Measurements from ENCODE around the gene B4GALNT3. TPM values are rescaled to one million over a fixed set of nuclear protein-coding genes. Genes with fewer than 3 reads are reported as not detected.

B4GALNT3 gene
- total and polyA plus RNA-seq, 2 experiments from 2014 or later, result 2.8 to 15.8 TPM

GRCh38 chr12:508145-508544, 48.4 kb downstream of the B4GALNT3 start:
- Histone ChIP-seq H3K36me3 (ENCODE audit: insufficient read depth) (no peaks in the 10 kb centered on the region), H3K27ac (ENCODE audit: low read depth) (no peak overlapping the region), H3K27me3 (ENCODE audit: insufficient read depth) (no peaks in the 10 kb centered on the region), H3F3A (replicated peaks; ENCODE audit: low read depth) (no peaks in the 10 kb centered on the region; the same call in 1 of the 2 replicates), H3K4me3 (no peak overlapping the region), H3K79me2 (replicated peaks; ENCODE audit: insufficient read depth) (no peaks in the 10 kb centered on the region; the same call in 1 of the 2 replicates), H4K20me1 (replicated peaks; ENCODE audit: insufficient read depth) (no peaks in the 10 kb centered on the region), H3K4me1 (ENCODE audit: insufficient read depth) (peaks cover 27% of the 10 kb centered on the region), H2AFZ (no peak overlapping the region), H3K4me2 (no peak overlapping the region), H3K9me2 (ENCODE audit: insufficient read depth) (no peaks in the 10 kb centered on the region)
- Mint-ChIP-seq H3K9me3 (peaks cover 3% of the 10 kb centered on the region; the same call in 2 of the 3 replicates), H3K36me3 (ENCODE audit: low read depth) (peaks cover 5% of the 10 kb centered on the region; the same call in 2 of the 3 replicates), H3K4me3 (no peak overlapping the region), H3K27me3 (ENCODE audit: insufficient read depth, low read depth, poor library complexity) (peaks cover 5% of the 10 kb centered on the region), H3K4me1 (peaks cover 28% of the 10 kb centered on the region), H3K27ac (no peak overlapping the region)
- ATAC-seq, result no peak
- no peak for TF ChIP-seq ZNF462 (CRISPR knock-in tag; IDR thresholded peaks at IDR 0.05)
- no peak for TF ChIP-seq CREB1 (CRISPR knock-in tag; IDR thresholded peaks at IDR 0.05; ENCODE audit: low read depth)
- no peak for TF ChIP-seq NANOG (IDR thresholded peaks at IDR 0.05; ENCODE audit: borderline replicate concordance)
- no peak for TF ChIP-seq STAT1 (IDR thresholded peaks at IDR 0.05; ENCODE audit: unreplicated experiment)
- TF ChIP-seq ZNF331 (CRISPR knock-in tag; IDR thresholded peaks at IDR 0.05; ENCODE audit: low read depth), result no peak
- TF ChIP-seq EZH2 (IDR thresholded peaks at IDR 0.05; ENCODE audit: low read depth, unreplicated experiment), result no peak
- TF ChIP-seq JUNB (IDR thresholded peaks at IDR 0.05; ENCODE audit: unreplicated experiment), result no peak
- DNase-seq (ENCODE audit: low spot score), result no peak
